Fibroblast of the aortic adventitia (primary cell): ENCODE data around the gene TBC1D32. TPM values are rescaled to one million over a fixed set of nuclear protein-coding genes. Genes with fewer than 3 reads are reported as not detected.
"Not testable (repeated sequence)": the region's sequence is repeated elsewhere in the genome, so short reads cannot be mapped to it uniquely, and the experiment has no call there.

ENCODE experiments used
- DNase-seq: peaks from one replicate; pipeline ENCODE4 v3.0.0-alpha.2; 2010; ENCODE audit warnings: low read depth
- H3K4me3 ChIP-seq: 2 replicates; pipeline ENCODE4 v1.5.1; 2011; ENCODE audit warnings: low read depth, mild to moderate bottlenecking, control low read depth, low read length, moderate library complexity
- total RNA-seq: library from RNA; depleted of rRNA; stranded (reverse); fragments of >200 nt; gene quantifications from 2 replicates; pipeline ENCODE4 v1.2.3, GENCODE V29; 2012; ENCODE audit warnings: low replicate concordance
- TF ChIP-seq, protein P1 (sequence below): IDR thresholded peaks from 2 replicates; pipeline ENCODE4 v1.5.1; 2011; ENCODE audit warnings: mild to moderate bottlenecking, low read length, control low read depth, inconsistent platforms; ENCODE audit not compliant: insufficient read depth

The TBC1D32 gene, protein sequence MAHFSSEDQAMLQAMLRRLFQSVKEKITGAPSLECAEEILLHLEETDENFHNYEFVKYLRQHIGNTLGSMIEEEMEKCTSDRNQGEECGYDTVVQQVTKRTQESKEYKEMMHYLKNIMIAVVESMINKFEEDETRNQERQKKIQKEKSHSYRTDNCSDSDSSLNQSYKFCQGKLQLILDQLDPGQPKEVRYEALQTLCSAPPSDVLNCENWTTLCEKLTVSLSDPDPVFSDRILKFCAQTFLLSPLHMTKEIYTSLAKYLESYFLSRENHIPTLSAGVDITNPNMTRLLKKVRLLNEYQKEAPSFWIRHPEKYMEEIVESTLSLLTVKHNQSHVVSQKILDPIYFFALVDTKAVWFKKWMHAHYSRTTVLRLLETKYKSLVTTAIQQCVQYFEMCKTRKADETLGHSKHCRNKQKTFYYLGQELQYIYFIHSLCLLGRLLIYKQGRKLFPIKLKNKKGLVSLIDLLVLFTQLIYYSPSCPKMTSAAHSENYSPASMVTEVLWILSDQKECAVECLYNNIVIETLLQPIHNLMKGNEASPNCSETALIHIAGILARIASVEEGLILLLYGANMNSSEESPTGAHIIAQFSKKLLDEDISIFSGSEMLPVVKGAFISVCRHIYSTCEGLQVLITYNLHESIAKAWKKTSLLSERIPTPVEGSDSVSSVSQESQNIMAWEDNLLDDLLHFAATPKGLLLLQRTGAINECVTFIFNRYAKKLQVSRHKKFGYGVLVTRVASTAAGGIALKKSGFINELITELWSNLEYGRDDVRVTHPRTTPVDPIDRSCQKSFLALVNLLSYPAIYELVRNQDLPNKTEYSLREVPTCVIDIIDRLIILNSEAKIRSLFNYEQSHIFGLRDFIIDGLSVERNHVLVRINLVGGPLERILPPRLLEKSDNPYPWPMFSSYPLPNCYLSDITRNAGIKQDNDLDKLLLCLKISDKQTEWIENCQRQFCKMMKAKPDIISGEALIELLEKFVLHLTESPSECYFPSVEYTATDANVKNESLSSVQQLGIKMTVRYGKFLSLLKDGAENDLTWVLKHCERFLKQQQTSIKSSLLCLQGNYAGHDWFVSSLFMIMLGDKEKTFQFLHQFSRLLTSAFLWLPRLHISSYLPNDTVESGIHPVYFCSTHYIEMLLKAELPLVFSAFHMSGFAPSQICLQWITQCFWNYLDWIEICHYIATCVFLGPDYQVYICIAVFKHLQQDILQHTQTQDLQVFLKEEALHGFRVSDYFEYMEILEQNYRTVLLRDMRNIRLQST
- 21.2 and 45.5 TPM in 2 replicates for total RNA-seq

DNA sequence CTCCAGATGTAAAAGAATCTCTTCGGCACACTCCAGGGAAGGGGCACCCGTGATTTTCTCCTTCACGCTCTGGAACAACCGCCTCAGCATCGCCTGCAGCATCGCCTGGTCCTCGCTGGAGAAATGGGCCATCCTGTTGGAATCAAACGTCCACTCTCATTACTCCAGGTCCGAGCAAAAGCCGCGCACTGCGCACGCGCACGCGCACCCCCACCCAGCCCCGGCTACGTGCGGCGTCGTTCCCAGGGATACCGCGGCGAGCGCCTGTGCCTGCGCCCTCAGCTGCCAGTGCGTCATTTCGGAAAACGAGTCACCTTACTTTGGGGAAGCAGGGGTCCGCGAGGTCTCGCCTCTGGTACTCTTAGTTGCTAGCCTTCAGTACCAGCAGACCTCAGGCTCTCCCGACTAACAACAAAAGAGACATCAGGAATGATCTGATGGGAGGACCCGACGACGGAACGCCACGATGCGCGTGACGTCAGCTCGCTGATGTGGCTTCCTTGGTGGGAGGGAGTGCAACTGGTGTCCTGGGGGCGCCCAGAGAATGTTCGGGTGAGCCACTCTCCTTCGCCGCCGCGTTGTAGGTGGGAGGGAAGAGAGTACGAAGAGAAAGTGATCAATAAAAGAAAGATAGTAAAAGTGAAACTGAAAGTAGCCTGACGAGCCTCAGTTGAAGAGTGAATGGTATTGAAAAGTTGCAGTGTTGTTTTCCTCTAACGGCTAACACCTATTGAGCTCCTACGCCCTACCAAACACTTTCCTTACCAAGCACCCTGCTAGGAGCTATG is at the start of gene TBC1D32:
TSS of gene TBC1D32 (minus strand) at position 182 of the 788 bp plus-strand sequence. CDS start at position 132, 50 bp downstream.
- TF ChIP-seq, protein P1, sequence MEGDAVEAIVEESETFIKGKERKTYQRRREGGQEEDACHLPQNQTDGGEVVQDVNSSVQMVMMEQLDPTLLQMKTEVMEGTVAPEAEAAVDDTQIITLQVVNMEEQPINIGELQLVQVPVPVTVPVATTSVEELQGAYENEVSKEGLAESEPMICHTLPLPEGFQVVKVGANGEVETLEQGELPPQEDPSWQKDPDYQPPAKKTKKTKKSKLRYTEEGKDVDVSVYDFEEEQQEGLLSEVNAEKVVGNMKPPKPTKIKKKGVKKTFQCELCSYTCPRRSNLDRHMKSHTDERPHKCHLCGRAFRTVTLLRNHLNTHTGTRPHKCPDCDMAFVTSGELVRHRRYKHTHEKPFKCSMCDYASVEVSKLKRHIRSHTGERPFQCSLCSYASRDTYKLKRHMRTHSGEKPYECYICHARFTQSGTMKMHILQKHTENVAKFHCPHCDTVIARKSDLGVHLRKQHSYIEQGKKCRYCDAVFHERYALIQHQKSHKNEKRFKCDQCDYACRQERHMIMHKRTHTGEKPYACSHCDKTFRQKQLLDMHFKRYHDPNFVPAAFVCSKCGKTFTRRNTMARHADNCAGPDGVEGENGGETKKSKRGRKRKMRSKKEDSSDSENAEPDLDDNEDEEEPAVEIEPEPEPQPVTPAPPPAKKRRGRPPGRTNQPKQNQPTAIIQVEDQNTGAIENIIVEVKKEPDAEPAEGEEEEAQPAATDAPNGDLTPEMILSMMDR: no peak
- peak; percentile 92 for DNase-seq
- H3K4me3 ChIP-seq: peak within 1 kb of the TSS; percentile 82

DNA sequence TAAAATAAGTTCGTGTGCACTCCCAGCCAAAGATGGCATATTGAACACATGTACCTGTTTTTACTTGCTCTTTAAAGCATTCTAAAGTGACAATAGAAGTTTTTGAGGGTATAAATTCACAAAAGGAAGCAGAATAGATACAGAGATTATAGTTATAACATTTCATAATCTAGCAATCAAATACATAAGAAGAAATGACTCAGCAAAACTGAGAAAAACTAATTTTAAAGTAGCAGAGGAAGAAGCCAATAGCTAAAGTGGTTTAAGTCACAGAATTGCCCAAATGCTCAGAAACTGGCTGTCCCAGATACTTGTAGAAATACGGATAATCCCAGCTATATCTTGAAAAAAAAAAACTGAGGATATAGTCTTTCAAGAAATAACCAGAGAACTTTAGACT is 49.2 kb upstream of the TBC1D32 start:
- H3K4me3 ChIP-seq: no peak overlapping the region
- TF ChIP-seq, protein P1: no peak
- DNase-seq: no peak

DNA sequence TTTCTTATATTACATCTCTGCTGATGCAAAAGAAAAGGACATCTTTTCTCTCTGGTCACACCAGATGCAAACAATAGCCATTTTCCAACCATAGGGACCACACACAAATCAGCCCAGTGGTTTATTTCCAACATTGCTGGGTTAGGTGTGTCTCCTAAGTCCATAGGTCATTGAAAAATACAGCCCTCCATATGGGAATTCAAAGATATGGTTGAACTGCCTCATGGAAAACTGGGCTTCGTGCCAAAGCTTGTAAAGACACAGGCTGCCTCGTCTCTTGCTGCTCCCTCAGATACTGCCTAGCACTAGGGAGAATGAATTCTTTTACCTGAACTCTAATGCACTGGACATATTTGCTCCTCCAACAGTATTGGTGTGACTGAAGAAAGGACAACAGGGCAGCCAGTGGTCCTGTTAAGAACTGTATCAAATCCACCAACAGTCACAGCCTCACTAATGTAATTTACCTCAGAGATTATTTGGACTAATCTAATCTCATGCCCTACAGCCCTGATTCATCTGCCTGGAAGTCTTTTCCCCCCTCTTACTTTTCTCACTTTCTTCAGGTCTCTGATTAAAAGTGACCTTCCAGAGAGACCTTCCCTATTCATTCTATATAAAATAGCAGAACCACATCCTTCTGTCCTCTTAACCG is 48.3 kb upstream of the TBC1D32 start:
- peak; percentile 10 for DNase-seq
- TF ChIP-seq, protein P1: no peak
- H3K4me3 ChIP-seq: no peak overlapping the region

DNA sequence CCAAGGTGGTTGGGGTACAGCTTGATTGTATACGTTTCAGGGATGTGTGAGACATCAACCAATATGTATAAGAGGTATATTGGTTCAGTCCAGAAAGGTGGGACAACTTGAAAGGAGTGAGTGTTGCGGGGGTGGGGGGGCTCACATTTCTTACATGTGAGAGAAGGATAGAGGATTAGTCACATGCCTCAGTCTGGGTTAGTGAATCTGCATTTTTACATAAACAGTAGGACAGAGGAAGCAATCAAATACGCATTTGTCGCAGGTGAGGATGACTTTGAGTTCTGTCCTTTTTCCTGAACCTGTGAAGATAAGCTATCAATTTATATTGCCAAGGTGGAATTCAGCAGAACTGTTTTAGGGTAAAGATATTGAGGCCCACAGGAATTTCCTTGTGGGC is 42.1 kb upstream of the TBC1D32 start:
- TF ChIP-seq, protein P1: no peak
- no peak overlapping the region for H3K4me3 ChIP-seq

DNA sequence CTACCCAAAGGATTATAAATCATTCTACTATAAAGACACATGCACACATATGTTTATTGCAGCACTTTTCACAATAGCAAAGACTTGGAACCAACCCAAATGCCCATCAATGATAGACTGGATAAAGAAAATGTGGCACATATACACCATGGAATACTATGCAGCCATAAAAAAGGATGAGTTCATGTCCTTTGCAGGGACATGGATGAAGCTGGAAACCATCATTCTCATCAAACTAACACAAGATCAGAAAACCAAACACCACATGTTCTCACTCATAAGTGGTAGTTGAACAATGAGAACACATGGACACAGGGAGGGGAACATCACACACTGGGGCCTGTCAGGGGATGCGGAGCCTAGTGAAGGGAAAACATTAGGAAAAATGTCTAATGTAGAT is 39.9 kb upstream of the TBC1D32 start:
- not testable (repeated sequence) for DNase-seq, H3K4me3 ChIP-seq

More for the DNA sequence above, 42.1 kb upstream of the TBC1D32 start:
- no peak for DNase-seq

DNA sequence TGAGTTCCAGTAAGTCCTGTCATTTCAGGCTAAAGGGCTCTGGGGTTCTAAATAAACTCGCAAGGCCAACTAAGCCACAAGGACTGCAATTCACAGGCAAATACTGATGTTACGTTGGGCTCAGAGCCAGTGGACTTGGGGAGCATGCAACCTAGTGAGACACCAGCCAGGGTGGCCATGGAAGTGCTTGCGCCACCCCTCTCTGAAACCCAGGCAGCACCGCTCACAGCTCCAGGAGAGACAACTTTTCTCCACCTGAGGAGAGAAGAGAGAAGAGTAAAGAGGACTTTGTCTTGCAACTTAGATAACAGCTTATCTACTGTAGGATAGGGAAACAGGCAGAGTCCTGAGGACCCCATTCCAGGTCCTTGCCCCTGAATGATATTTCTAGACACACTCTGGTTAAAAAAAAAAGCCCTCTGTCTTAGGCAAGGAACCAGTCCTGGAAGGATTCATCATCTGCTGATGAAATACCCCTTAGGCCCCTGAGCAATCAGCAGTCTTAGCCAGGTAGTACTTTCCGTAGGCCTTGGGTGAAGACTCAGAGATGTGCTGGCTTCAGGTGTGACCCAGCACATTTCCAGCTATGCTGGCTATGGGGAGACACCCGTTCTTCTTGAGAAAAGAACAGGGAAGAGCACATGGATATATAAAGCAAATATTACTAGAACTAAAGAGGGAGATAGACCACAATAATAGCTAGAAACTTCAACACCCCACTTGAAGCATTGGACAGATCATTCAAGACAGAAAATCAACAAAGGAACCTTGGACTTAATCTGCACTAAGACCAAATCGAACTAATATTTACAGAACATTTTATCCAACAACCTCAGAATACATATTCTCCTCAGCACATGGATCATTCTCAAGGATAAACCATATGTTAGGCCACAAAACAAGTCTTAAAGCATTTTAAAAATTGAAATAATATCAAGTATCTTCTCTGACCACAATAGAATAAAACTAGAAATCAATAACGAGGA is 31.5 kb upstream of the TBC1D32 start:
- H3K4me3 ChIP-seq: no peak overlapping the region
- no peak for DNase-seq
- TF ChIP-seq, protein P1: no peak
